Thyroid gland (tissue), 4 donors: ENCODE results near the gene GAD1.

Experiments
- POLR2A ChIP-seq, 2 donors: fragments of 450-650 bp; IDR thresholded peaks; one replicate each; pipeline ENCODE4 v1.6.1; 2017; ENCODE audit warnings: antibody characterized with exemption in 2 of 2, mild to moderate bottlenecking in 2 of 2, moderate library complexity in 1 of 2
- TF ChIP-seq, protein P1 (sequence below), 6 experiments: fragments of 200-600 bp in 3 of 6; fragments of 450-650 bp in 3 of 6; sonication (generic) in 3 of 6; IDR thresholded peaks; one replicate each; pipeline ENCODE4 v1.5.1; 2016 to 2019; ENCODE audit warnings: antibody characterized with exemption in 6 of 6, mild to moderate bottlenecking in 2 of 6, inconsistent platforms in 1 of 6, moderate library complexity in 1 of 6

- TF ChIP-seq, protein P1, sequence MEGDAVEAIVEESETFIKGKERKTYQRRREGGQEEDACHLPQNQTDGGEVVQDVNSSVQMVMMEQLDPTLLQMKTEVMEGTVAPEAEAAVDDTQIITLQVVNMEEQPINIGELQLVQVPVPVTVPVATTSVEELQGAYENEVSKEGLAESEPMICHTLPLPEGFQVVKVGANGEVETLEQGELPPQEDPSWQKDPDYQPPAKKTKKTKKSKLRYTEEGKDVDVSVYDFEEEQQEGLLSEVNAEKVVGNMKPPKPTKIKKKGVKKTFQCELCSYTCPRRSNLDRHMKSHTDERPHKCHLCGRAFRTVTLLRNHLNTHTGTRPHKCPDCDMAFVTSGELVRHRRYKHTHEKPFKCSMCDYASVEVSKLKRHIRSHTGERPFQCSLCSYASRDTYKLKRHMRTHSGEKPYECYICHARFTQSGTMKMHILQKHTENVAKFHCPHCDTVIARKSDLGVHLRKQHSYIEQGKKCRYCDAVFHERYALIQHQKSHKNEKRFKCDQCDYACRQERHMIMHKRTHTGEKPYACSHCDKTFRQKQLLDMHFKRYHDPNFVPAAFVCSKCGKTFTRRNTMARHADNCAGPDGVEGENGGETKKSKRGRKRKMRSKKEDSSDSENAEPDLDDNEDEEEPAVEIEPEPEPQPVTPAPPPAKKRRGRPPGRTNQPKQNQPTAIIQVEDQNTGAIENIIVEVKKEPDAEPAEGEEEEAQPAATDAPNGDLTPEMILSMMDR (IDR thresholded peaks at IDR 0.05), result no peak
- TF ChIP-seq POLR2A (IDR thresholded peaks at IDR 0.05), result no peak
Measured at GRCh38 chr2:170828533-170828916, 11.8 kb downstream of the GAD1 start.
